Osteoblast (primary cell): ENCODE measurements around the gene STX18. TPM values are rescaled to one million over a fixed set of nuclear protein-coding genes. Genes with fewer than 3 reads are reported as not detected.

ENCODE experiments used
- DNase-seq: peaks from one replicate; pipeline ENCODE4 v3.0.0; 2011; ENCODE audit warnings: low spot score, mixed read lengths; ENCODE audit not compliant: insufficient read length; ENCODE audit errors: missing footprints
- H2AFZ ChIP-seq: 2 replicates; pipeline ENCODE4 v1.6.0; 2011; ENCODE audit warnings: mild to moderate bottlenecking, low read length
- H3K27ac ChIP-seq: 2 replicates; pipeline ENCODE4 v1.5.1; 2011; ENCODE audit warnings: mild to moderate bottlenecking, low read depth, low read length, moderate library complexity
- H3K27me3 ChIP-seq: 2 replicates; pipeline ENCODE4 v1.6.0; 2012; ENCODE audit warnings: mild to moderate bottlenecking, control low read depth, inconsistent platforms, low read length, moderate library complexity; ENCODE audit not compliant: insufficient read depth
- H3K36me3 ChIP-seq: 2 replicates; pipeline ENCODE4 v1.5.1; 2011; ENCODE audit warnings: mild to moderate bottlenecking, low read length, control low read depth, moderate library complexity; ENCODE audit not compliant: insufficient read depth
- H3K4me1 ChIP-seq: 2 replicates; pipeline ENCODE4 v1.5.1; 2011; ENCODE audit warnings: mild to moderate bottlenecking, low read length, control low read depth, moderate library complexity; ENCODE audit not compliant: insufficient read depth
- H3K4me2 ChIP-seq: 2 replicates; pipeline ENCODE4 v1.6.0; 2011; ENCODE audit warnings: mild to moderate bottlenecking, low read length; ENCODE audit not compliant: insufficient read depth
- H3K4me3 ChIP-seq: fragments of 200-600 bp; sonication (generic); 3 replicates; pipeline ENCODE4 v1.5.1; 2012; ENCODE audit warnings: mild to moderate bottlenecking, low read length, inconsistent platforms; ENCODE audit not compliant: insufficient read depth
- H3K79me2 ChIP-seq: 2 replicates; pipeline ENCODE4 v1.6.0; 2012; ENCODE audit warnings: mild to moderate bottlenecking, low read length, control low read depth, inconsistent platforms; ENCODE audit not compliant: insufficient read depth
- H3K9me3 ChIP-seq: 2 replicates; pipeline ENCODE4 v1.5.1; 2011; ENCODE audit warnings: low read depth, low read length, control low read depth
- H4K20me1 ChIP-seq: 2 replicates; pipeline ENCODE4 v1.6.0; 2012; ENCODE audit warnings: mild to moderate bottlenecking, low read length, control low read depth; ENCODE audit not compliant: insufficient read depth
- total RNA-seq: library from RNA; depleted of rRNA; stranded (reverse); fragments of >200 nt; gene quantifications from 2 replicates; pipeline ENCODE4 v1.2.3, GENCODE V29; 2012
- TF ChIP-seq, protein P1 (sequence below): IDR thresholded peaks from 2 replicates; pipeline ENCODE4 v1.5.1; 2011; ENCODE audit warnings: mild to moderate bottlenecking, low read depth, low read length, moderate library complexity; ENCODE audit errors: extremely low read depth

STX18 gene
- total RNA-seq, 1 donor: 23.9 TPM

DNA sequence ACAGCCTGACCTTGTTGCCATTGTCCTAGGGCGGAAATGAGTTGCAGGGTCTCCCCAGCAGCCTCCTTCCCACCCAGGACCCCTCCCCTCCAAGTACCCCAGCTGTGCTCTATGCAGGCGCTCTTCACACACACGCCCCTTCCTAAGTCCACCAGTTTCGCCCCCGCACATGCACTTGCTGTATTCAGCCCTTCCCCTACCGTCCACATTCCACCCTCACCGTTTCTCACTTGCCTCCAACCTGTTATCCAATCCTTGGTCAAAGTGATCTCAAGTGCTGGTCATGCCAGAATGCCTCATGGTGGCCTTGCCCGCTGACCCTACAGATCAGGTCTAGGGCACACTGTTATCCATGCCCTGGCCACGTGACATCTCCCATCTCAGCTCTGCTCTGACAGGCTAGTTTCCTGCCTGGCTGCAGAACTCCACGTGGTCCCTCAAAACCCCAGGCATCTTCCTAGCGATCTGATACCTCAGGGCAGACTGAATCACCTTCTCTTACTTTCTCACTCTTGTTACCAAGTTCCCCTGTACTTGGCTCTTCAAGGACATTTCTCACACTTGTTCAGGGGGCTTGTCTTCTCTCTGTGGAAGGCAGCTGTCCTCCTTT lies 115.2 kb downstream of the STX18 start:
- H4K20me1 ChIP-seq: peaks cover 2% of the 10 kb centered on the region
- no peak for DNase-seq
- H2AFZ ChIP-seq: no peak overlapping the region
- H3K9me3 ChIP-seq: no peaks in the 10 kb centered on the region
- no peak overlapping the region for H3K4me3 ChIP-seq
- H3K27me3 ChIP-seq: no peaks in the 10 kb centered on the region
- TF ChIP-seq, protein P1, sequence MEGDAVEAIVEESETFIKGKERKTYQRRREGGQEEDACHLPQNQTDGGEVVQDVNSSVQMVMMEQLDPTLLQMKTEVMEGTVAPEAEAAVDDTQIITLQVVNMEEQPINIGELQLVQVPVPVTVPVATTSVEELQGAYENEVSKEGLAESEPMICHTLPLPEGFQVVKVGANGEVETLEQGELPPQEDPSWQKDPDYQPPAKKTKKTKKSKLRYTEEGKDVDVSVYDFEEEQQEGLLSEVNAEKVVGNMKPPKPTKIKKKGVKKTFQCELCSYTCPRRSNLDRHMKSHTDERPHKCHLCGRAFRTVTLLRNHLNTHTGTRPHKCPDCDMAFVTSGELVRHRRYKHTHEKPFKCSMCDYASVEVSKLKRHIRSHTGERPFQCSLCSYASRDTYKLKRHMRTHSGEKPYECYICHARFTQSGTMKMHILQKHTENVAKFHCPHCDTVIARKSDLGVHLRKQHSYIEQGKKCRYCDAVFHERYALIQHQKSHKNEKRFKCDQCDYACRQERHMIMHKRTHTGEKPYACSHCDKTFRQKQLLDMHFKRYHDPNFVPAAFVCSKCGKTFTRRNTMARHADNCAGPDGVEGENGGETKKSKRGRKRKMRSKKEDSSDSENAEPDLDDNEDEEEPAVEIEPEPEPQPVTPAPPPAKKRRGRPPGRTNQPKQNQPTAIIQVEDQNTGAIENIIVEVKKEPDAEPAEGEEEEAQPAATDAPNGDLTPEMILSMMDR: no peak
- peaks cover 29% of the 10 kb centered on the region for H3K36me3 ChIP-seq
- H3K79me2 ChIP-seq: no peaks in the 10 kb centered on the region
- H3K27ac ChIP-seq: no peak overlapping the region
- peaks cover 12% of the 10 kb centered on the region for H3K4me1 ChIP-seq
- no peak overlapping the region for H3K4me2 ChIP-seq

DNA sequence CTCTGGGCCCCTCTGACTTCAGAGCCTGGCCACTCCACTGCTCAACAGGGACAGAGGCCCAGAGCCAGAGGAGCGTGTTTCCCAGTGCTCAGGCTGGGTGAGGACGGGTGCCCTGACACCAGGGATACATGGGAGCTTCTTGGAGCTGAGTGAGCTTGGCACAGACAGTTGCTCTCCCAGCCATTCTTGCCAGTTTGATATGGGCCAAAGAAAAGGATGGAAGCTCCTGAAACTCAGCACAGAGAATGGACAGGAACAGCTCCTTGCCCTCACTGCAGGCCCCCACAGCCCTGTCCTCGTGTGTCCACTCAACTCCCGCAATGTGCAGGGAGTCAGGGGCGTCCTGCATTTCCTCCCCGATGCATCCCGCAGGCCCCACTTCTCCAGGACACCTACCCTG lies 116.2 kb downstream of the STX18 start:
- no peak overlapping the region for H3K27ac ChIP-seq

DNA sequence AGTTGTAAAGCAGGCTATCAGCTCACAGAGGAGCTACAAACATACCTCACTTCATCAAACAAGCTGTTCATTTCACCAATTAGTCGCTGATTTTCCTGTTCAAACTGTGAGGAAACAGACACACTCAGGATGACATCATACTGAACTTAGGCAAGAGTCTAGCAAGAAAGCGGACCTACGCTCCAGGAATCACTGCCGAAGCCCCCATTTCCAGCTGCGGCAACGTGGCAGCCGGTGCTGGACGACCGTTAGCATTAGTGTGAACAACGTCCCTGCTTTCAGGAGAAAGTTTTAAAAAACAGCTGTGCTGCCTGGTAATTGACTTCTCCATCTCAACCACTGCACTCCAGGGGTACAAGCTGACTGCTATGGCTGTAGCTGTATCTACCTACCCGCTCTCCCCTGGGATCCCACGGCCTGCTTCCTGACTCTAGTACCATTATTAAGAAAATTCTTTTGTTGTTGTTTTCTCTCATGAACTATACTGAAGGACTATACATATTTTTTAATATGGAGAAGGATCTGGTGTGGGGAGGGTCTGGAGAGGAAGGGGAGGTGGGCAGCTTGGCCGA lies 116.6 kb downstream of the STX18 start:
- Histone ChIP-seq H3K79me2 (no peaks in the 10 kb centered on the region), H3K4me3 (no peak overlapping the region), H2AFZ (no peak overlapping the region), H3K27ac (no peak overlapping the region), H3K4me2 (no peak overlapping the region), H3K9me3 (no peaks in the 10 kb centered on the region), H3K4me1 (peaks cover 3% of the 10 kb centered on the region), H3K36me3 (peaks cover 40% of the 10 kb centered on the region), H3K27me3 (no peaks in the 10 kb centered on the region), H4K20me1 (no peaks in the 10 kb centered on the region)
- DNase-seq: no peak
- TF ChIP-seq, protein P1: no peak

More for the DNA sequence above, 116.2 kb downstream of the STX18 start:
- TF ChIP-seq, protein P1: no peak
- peaks cover 35% of the 10 kb centered on the region for H3K36me3 ChIP-seq
- H3K4me3 ChIP-seq: no peak overlapping the region
- no peak overlapping the region for H2AFZ ChIP-seq
- H3K4me1 ChIP-seq: peaks cover 8% of the 10 kb centered on the region
- no peaks in the 10 kb centered on the region for H4K20me1 ChIP-seq
- H3K4me2 ChIP-seq: no peak overlapping the region
- no peaks in the 10 kb centered on the region for H3K27me3 ChIP-seq
- H3K79me2 ChIP-seq: no peaks in the 10 kb centered on the region
- DNase-seq: no peak
- no peaks in the 10 kb centered on the region for H3K9me3 ChIP-seq

DNA sequence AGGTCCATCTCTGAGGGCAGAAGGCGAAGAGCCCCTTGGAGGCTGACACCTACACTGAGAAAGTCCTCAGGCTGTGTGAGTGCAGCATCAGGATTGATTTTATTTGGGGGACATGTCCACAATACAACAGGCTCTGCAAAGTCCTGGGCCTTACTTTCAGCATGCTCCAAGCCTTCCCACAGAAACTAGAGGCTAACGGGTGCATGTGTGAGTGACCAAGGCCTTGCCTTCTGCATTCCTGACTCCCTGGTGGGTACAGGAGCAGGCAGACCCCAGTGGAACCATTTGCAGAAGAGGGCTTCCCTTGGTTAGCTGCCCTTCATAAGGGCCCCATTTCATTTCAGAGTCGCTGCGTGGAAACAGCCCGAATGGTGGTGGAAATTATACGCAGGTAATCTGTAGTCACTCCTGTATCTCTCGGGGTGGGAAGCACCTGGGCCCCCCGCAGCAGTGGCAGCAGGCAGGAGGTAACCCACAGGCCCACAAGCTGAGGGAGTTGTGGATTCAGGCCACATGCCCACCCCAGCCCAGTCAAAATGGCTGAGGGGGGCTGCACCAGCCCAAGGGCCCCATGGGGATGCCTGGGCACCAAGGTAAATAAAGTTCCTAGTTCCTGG lies 117.2 kb downstream of the STX18 start:
- H3K4me3 ChIP-seq: no peak overlapping the region
- H3K27ac ChIP-seq: no peak overlapping the region
- no peak for DNase-seq
- no peak overlapping the region for H2AFZ ChIP-seq
- H3K79me2 ChIP-seq: no peaks in the 10 kb centered on the region
- H3K9me3 ChIP-seq: no peaks in the 10 kb centered on the region
- TF ChIP-seq, protein P1: no peak
- H3K4me2 ChIP-seq: no peak overlapping the region
- no peaks in the 10 kb centered on the region for H3K4me1 ChIP-seq
- H3K27me3 ChIP-seq: no peaks in the 10 kb centered on the region
- H4K20me1 ChIP-seq: no peaks in the 10 kb centered on the region
- peaks cover 46% of the 10 kb centered on the region for H3K36me3 ChIP-seq
